Measurements from ENCODE around the gene MBD1. TPM values are rescaled to one million over a fixed set of nuclear protein-coding genes. Genes with fewer than 3 reads are reported as not detected.

Gene MBD1
- total RNA-seq (2016; rRNA removed; fragmentation: Illumina TruSeq; extraction: Trizol): 15.2 and 25.5 TPM in 2 replicates
- total RNA-seq (2016; cell fraction: cytosol; rRNA removed; fragmentation: Illumina TruSeq; extraction: Trizol; ENCODE audit: low read depth): 5.6 and 7.6 TPM in 2 replicates
- total RNA-seq (2016; cell fraction: insoluble cytoplasmic fraction; rRNA removed; fragmentation: Illumina TruSeq; extraction: Trizol): 13.1 and 25.2 TPM in 2 replicates
- total RNA-seq (2016; cell fraction: membrane; rRNA removed; fragmentation: Illumina TruSeq; extraction: Trizol): 13.7 and 14.8 TPM in 2 replicates
- 34.3 TPM in 2 replicates for total RNA-seq (2016; cell fraction: nucleus; rRNA removed; fragmentation: Illumina TruSeq; extraction: Trizol)
- polyA plus RNA-seq (2011; rRNA removed): 28.6 and 31.3 TPM in 2 replicates
- 16.1 and 23.4 TPM in 2 replicates for polyA plus RNA-seq (2011; cell fraction: cytosol; rRNA removed)
- 145 and 153 TPM in 2 replicates for polyA plus RNA-seq (2011; cell fraction: nucleus; rRNA removed)
- polyA plus RNA-seq (2012): 15.5 and 18.8 TPM in 2 replicates
- 4.3 and 4.6 TPM in 2 replicates for polyA plus RNA-seq (2016; cell fraction: cytosol; fragmentation: Illumina TruSeq; extraction: Trizol; ENCODE audit: low read depth)
- 15.4 and 19.3 TPM in 2 replicates for polyA plus RNA-seq (2016; cell fraction: insoluble cytoplasmic fraction; fragmentation: Illumina TruSeq; extraction: Trizol; ENCODE audit: low read depth)
- polyA plus RNA-seq (2016; cell fraction: membrane; fragmentation: Illumina TruSeq; extraction: Trizol; ENCODE audit: low read depth): 8.7 and 8.9 TPM in 2 replicates
- 54.5 and 56.4 TPM in 2 replicates for polyA plus RNA-seq (2016; cell fraction: nucleus; fragmentation: Illumina TruSeq; extraction: Trizol; ENCODE audit: insufficient read depth, low read depth)
- polyA minus RNA-seq (2011; rRNA and poly(A)+ RNA removed; ENCODE audit: low replicate concordance): 45.6 and 63.7 TPM in 2 replicates
- 12.0 and 13.2 TPM in 2 replicates for polyA minus RNA-seq (2011; cell fraction: cytosol; rRNA and poly(A)+ RNA removed)
- 56.3 and 64.5 TPM in 2 replicates for polyA minus RNA-seq (2011; cell fraction: nucleus; rRNA and poly(A)+ RNA removed)
- Bru-seq, nascent RNA: percentile 74 among the genes with signal in this experiment
- BruChase-seq, experiment 1, labeled RNA remaining after a 6-hour chase: percentile 83 among the genes with signal in this experiment
- percentile 80 among the genes with signal in this experiment for BruChase-seq, experiment 2, labeled RNA remaining after a 2-hour chase
- long read RNA-seq, experiment 1, partial matches to known transcripts: 4 of 16 reads
- long read RNA-seq, experiment 1, other reads (novel, unspliced or antisense): 12 of 16 reads
- long read RNA-seq, experiment 2, full-length matches to known transcripts: 8 of 68 reads
- long read RNA-seq, experiment 2, partial matches to known transcripts: 14 of 68 reads
- long read RNA-seq, experiment 2, other reads (novel, unspliced or antisense): 46 of 68 reads

GRCh38 chr18:50281295-50281971 lies at the start of gene MBD1:
Gene MBD1 (minus strand): TSS chr18:50281523. CDS start chr18:50279992, 1,531 bp downstream.
- Histone ChIP-seq H3K27me3 (ENCODE audit: control insufficient read depth in 1 of 2, insufficient read depth in 2 of 2, low read length in 2 of 2) (no peaks in the 10 kb centered on the region; a peak in 1 of 5 replicates), H3K27ac (ENCODE audit: extremely low read length, insufficient read depth, low read length) (peak within 1 kb of the TSS; percentile 70), H3K9me3 (ENCODE audit: low read length) (no peaks in the 10 kb centered on the region), H3K9ac (ENCODE audit: insufficient read depth, low read depth, low read length) (peak within 1 kb of the TSS; percentile 91), H2AFZ (ENCODE audit: low read length) (peak within 1 kb of the TSS; percentile 33), H3K4me2 (ENCODE audit: low read depth, low read length) (peak within 1 kb of the TSS; percentile 92), H3K36me3 (replicated peaks in 1 of 2; ENCODE audit: control insufficient read depth in 1 of 2, insufficient read depth in 2 of 2, low read length in 2 of 2) (peaks cover 15 to 36% of the 10 kb centered on the region in 2 experiments; a peak in 4 of 5 replicates), H3K4me3 (replicated peaks in 1 of 3; ENCODE audit: insufficient read depth in 1 of 3, low read depth in 2 of 3, low read length in 3 of 3) (peak within 1 kb of the TSS; percentile 83 to 100 (median 88)), H3K79me2 (ENCODE audit: insufficient read depth, low read length) (peaks cover 30% of the 10 kb centered on the region), H4K20me1 (ENCODE audit: insufficient read depth, low read length) (no peaks in the 10 kb centered on the region), H3K4me1 (ENCODE audit: insufficient read depth, low read length) (peaks cover 29% of the 10 kb centered on the region)
- intact Hi-C loops (cut with micrococcal nuclease; ENCODE audit: unreplicated experiment): loop anchor here (1.0 kb wide), 1 partner anchor 15 kb away; the partner anchor contains the start of gene CFAP53
- in situ Hi-C loops (cut with HindIII; ENCODE audit: extremely low pct_ligation_motif_present, low pct_unique_long_range_greater_than_20kb): loop anchor here (10.0 kb wide), 1 partner anchor 143 kb away; no protein-coding TSS in a partner anchor
- DNase-seq (ENCODE audit: low spot score) (peak; percentile 93), ATAC-seq (peak; percentile 96), FAIRE-seq (peak; percentile 89)
- BruUV-seq (replicated peaks): no TSS peak
- 16% methylated on average over 36 of the region's 63 CpGs for WGBS (ENCODE audit: low lambda C conversion rate)
- ChIA-PET CTCF (ENCODE audit: low intra/inter-chr PET ratio, low total read pairs) (no interaction called here), POLR2A (interaction anchor here (1.0 to 1.5 kb wide), 7 partner anchors 9 to 112 kb away, joined by 3 to 15 read pairs (median 7); partner anchors contain the start of genes CFAP53 and SKA1)
- TF ChIP-seq ATF1 (CRISPR knock-in tag; IDR thresholded peaks at IDR 0.05) (no peak), ZNF24 (IDR thresholded peaks at IDR 0.05) (no peak), EP300 (IDR thresholded peaks at IDR 0.05; ENCODE audit: low read depth in 2 of 2, low read length in 2 of 2) (no peak), EP300 (CRISPR knock-in tag; IDR thresholded peaks at IDR 0.05; ENCODE audit: borderline replicate concordance) (0 out of 2 replicates have a peak, but pooled peaks have one; percentile 2), ZNF10 (CRISPR knock-in tag; IDR thresholded peaks at IDR 0.05; ENCODE audit: borderline replicate concordance, low read depth) (no peak), ZNF776 (CRISPR knock-in tag; IDR thresholded peaks at IDR 0.05) (peak; percentile 70; the same call in 1 of the 2 replicates), FOXJ3 (CRISPR knock-in tag; IDR thresholded peaks at IDR 0.05; ENCODE audit: borderline replicate concordance) (no peak), POLR2A (IDR thresholded peaks at IDR 0.05; ENCODE audit: insufficient read depth in 1 of 2, low read depth in 2 of 2, low read length in 2 of 2) (peak in 1 of 2 experiments; percentile 71; a peak in 2 of 4 replicates), JARID2 (CRISPR knock-in tag; IDR thresholded peaks at IDR 0.05; ENCODE audit: insufficient replicate concordance) (peak; percentile 68), ZFP36 (IDR thresholded peaks at IDR 0.05; ENCODE audit: borderline replicate concordance, low read depth, low read length, partially characterized antibody) (no peak), MBD4 (IDR thresholded peaks at IDR 0.05; ENCODE audit: borderline replicate concordance, low read length) (no peak), GFI1 (CRISPR knock-in tag; IDR thresholded peaks at IDR 0.05; ENCODE audit: borderline replicate concordance) (no peak; the same call in 1 of the 2 replicates), HINFP (CRISPR knock-in tag; IDR thresholded peaks at IDR 0.05; ENCODE audit: low read depth) (peak; percentile 49; the same call in 1 of the 2 replicates), ZNF234 (CRISPR knock-in tag; conservative IDR thresholded peaks at IDR 0.05) (no peak), ZFP82 (CRISPR knock-in tag; IDR thresholded peaks at IDR 0.05; ENCODE audit: borderline replicate concordance) (0 out of 2 replicates have a peak, but pooled peaks have one; percentile 36), ZNF101 (CRISPR knock-in tag; IDR thresholded peaks at IDR 0.05; ENCODE audit: borderline replicate concordance, low read depth) (no peak), NFKBIZ (CRISPR knock-in tag; IDR thresholded peaks at IDR 0.05) (peak; percentile 60; the same call in 1 of the 2 replicates)

Data from HepG2 (cell line).